Fibroblast of the conjunctiva (primary cell): ENCODE measurements around the gene RHBDL3.
"Not testable (repeated sequence)": the region's sequence is repeated elsewhere in the genome, so short reads cannot be mapped to it uniquely, and the experiment has no call there.

ENCODE experiments used
- DNase-seq: peaks from one replicate; pipeline ENCODE4 v3.0.0-alpha.2; 2010; ENCODE audit warnings: low read depth

Gene RHBDL3

DNA sequence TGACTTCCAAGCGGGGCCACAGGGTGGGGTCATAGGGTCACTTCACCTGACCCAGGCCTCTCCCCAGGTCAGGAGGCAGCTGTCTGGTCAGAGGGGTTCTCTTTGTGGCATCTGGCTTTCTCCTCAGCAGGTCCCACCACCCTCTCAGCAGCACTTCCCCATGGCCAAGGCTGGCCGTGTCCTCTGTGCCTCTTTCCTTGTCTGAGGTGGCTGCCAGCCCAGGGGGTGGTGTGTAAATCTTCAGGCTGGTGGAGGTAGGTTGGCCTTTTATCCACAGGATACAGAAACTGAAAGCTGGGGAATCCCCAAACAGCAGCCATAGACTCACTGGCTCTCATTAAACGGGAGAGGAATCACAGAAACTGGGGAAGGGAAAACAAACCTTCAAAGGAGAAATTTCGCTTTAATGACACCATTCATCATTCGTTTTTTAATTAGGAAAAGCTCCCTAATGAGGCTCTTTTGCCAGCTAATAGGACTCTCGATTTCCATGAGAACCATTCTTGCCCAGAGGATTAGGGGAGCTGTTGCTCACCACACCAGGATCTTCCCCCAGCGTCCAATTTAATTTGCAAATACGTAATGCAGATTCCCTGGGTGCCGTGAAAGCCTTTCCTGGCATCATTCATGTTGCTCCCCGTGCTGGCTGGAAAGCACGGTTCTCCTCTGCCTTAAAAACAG is 58.3 kb downstream of the RHBDL3 start:
- no peak for DNase-seq

DNA sequence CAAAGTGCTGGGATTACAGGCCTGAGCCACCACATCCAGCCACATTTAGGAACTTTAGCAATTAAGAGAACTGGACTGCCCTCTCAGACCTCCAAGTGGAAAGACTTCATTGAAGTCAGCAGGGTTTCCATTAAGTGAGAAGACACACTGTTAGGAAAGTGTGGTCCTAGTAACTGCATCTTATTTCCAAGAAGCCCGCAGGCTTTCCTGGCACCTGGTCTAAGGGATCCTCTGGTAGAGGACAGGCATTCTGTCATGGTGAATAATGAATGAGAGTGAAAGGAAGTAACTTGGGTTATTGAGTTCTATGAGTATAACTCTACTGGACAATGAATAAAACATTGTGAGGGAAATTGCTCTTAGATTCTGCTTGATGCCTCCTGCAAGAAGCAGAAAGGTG is 62.3 kb downstream of the RHBDL3 start:
- DNase-seq: no peak

DNA sequence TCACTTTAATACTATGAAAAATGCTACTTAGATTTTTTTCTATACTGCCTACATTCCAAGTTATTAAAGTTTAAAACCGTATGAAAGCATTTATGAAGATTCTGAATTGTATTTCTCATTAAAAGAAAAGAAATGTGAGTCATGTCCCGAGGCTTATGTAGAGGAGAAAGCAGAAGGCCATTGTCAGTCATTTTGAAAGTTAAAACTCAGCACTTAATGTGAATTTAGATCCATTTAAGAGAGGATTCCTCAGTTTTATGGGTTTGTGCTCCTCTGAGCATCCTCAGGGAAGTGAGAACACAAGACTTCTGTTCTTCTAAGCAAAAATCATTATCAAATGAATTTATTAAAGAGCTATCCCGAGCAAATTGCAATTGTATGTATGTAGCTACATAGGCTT is 64.5 kb downstream of the RHBDL3 start:
- DNase-seq: no peak

DNA sequence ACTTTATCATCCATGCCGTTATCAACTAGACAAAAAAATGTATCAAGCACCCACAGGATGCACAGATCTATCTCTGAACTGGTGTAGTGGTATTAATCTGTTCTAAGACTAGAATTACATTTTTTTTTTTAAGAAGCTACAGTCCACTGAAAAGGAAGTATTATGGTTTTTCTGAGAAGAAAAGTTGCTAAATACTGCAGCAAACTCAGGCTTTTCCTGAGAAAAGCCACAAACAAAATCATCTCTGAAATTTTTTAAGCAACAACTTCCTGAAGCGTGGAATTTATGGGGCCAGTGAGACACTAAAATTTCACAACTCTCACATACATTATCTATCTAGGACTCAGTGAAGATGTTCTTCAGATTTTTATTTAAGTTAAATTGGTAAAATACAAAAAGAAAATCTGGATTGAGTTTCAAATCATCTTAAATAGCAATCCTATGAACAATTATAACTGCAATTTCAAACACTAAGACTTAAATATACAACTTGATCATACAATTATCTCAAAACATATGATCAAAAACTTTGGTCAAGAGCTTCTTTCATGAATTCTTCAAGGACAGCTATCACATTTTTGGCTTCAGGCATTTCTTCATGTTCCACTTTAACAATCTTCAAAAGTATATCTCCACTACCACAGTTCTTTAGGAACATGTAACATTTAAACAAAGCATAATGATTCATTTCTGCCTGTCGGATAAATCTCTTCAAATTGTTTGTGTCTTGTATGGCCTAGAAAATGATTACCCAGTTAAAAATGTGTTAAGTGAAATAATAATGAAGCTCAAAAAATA is 65.8 kb downstream of the RHBDL3 start:
- DNase-seq: no peak

DNA sequence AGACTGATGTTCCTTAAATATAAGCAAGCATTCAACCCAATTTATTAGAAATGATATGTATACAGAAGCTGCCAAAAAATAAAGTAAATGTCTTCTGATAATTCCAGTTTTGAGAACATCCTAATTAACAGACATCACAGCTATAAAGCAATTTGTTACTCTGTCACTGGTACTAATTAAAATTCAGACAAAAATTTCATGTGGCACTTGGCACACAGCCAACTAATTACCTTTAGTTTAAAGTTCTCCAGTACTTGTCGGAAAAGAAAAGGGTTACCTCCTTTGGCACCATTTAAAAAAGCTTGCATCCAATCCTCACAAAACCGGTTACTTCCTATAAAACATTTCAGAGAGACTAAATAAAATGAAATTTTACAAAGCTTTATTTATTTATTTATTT is 67.6 kb downstream of the RHBDL3 start:
- DNase-seq: no peak

DNA sequence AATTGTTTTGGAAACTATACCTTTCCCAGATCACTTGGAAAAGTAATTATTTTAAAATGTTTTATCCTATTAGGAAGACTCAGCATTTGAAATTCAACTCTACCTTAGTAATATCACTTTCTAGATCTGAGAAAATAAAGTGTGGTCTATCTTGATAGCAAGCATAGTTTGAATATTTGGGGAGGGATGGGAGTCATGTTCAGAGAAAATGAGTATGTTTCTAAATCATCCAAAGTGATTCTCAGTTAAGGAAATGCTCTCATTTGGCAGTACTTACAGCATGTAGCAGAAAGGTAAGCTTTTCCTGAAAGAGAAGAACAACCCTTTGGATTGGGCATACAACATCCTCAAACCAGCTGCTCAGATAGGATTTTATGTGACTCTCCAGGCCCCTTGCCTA is 69.4 kb downstream of the RHBDL3 start:
- no peak for DNase-seq

DNA sequence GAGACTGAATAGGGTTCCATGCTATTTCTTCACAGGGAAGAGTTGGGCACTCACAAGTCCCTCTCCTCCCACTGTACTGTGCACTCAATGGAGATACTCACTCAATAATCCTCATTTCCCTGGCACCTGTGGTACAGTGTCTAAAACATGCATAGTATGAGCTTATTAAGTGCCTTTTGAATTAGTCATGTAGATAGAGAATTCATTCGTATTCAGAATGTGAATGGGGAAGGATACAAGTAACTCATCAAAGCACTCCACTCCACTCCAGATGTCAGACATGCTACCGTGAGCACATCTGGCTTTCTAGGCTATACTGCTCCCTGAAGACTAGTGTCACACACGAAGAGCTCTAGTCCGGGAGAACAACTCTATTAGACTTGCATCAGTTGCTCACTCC is 70.1 kb downstream of the RHBDL3 start:
- DNase-seq: no peak

DNA sequence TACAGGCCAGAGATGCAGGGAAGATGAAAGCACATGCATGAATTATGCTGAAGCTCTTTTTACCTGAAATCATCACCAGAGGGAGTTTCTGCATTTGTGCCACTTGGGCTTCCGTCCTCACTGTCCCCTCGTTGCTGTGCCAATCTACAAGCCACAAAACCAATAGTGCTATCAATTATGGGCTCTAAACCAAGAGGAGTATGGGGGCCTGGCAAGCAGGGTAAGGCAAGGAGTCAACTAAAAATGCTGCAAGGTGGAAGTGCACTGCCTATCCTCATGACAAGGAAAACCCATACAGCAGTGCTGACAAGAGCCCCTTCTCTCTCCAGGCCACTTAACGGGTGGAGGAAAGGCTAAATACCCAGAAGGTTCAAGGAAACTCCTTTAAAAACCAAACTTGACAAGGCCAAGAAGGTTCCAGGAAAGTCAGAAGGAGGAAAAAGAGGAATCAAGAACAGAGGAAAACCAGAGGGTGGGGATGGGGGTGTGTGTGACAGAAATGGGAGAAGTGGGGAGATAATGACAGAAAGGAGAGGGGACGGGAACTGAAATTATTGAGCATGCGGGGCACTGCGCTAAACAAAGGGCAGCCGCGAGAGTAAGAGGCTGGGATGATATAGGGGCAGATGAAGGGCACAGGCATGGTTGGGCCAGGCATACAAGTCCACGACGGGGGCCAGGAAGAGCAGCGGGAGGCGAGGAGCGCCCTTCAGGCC is 75.7 kb downstream of the RHBDL3 start:
- no peak for DNase-seq

DNA sequence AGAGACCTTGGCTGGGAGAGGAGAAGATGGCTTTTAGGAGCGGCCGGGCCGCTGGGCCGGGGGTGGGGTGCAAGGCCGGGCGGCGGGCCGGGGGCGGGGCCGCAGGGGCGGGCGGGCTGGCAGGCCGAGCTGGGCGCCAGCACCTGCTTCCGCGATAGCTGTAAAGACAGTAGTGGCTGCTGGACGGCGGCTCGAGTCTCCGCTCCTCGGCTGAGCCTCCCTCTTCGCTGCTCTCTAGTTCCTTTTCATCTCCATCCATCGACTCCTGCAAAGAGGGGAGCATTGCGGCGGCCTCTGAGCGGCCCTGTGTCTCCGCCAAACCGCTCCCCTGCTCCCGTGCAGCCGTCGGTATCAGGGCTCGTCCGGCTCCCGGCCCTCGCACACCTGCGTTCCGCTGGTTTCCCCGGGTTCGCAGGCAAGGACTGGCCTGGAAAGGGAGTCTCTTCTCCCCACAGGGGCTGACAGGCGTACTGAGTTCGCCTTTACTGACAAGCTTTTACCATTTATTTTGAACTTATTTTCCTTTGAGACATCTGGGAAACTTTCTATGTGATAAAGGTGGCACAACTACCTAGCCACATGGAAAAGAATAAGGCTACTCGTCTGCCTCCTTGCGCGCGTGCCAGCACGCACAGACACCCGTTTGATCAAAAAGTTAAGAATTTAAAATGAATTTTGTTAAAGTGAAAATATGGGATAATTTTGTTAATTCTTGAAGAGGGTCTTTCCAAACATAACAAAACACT is 76.4 kb downstream of the RHBDL3 start, which contains the start of gene C17orf75:
C17orf75 (minus strand) TSS at position 317 of the 746 bp plus-strand sequence; CDS start at position 283, 34 bp downstream.
- no peak for DNase-seq

DNA sequence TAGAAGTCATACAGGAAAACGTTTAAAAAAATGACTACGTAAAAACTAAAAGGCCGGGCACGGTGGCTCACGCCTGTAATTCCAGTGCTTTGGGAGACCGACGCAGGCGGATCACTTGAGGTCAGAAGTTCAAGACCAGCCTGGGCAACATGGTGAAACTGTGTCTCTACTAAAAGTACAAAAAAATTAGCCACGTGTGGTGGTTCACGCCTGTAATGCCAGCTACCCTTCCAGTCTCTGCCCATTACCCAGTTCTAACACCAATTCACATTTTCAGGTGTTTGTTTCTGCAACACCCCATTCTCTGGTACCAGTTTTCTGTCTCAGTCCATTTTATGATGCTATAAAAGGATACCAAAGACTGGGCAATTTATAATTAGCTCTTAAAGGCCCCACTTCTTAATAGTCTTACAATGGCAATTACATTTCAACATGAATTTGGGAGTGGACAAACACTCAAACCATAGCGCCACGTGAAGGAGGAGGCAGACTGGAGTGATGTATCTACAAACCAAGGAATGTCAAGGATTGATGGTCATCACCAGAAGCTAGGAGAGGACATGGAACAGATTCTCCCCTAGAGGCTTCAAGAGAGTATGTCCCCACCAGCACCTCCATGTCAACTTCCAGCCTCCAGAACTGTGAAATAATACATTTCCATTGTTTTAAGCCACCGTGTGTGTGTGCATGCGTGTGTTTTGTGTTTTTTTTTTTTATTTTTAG is 77.1 kb downstream of the RHBDL3 start:
- DNase-seq: no peak

DNA sequence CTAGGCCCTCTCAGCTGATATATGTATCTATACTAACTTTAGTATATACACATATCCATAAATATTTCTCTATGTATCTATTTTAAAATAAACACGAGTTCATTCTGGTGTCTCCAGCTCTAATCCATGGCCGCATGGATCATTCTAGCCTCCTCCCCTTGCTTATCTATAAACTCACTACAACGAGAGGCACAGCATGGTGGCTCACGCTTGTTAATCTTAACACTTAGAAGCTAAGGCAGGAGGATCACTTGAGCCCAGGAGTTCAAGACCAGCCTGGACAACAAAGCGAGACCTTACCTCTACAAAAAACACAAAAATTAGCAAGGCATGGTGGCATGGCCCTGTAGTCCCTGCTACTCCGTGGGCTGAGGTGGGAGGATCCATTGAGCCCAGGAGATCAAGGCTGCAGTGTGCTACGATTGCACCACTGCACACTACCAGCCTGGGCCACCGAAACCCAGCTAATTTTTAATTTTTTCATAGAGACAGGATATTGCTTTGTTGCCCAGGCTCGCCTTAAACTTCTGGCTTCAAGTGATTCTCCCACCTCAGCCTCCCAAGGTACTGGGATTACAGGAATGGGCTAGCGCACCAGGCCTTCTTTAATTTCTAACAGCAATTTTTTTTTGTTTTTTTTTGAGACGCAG is 80.4 kb downstream of the RHBDL3 start:
- DNase-seq: no peak

DNA sequence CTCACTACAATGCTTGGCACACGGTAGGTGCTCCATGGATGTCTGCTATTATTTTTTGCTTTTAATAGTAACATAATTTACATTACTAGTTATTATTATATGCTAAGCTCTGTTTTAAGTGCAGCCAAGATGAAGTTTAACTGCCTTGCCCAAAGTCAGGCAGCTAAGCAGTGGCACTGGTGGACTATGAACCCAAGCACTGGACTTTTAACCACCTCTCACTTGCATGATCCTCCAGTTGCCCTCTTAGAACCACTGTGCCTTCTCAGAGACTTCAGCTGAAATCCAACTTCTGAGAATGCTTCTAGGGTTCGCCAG is 82.8 kb downstream of the RHBDL3 start:
- DNase-seq: no peak

DNA sequence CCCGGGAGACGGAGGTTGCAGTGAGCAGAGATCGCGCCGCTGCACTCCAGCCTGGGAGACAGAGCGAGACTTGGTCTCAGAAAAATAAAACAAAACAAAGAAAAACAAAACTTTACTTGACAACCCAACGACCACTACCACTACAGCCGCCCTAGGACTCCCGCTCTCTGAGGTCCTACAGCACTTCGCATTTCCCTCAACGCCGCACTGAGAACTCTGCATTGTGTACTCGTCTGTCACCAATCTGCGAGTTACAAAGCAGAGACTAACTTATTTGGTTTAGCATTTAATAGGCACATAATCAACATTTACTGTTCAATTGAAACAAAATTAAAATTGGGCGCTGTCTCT is 83.8 kb downstream of the RHBDL3 start:
- DNase-seq: no peak

DNA sequence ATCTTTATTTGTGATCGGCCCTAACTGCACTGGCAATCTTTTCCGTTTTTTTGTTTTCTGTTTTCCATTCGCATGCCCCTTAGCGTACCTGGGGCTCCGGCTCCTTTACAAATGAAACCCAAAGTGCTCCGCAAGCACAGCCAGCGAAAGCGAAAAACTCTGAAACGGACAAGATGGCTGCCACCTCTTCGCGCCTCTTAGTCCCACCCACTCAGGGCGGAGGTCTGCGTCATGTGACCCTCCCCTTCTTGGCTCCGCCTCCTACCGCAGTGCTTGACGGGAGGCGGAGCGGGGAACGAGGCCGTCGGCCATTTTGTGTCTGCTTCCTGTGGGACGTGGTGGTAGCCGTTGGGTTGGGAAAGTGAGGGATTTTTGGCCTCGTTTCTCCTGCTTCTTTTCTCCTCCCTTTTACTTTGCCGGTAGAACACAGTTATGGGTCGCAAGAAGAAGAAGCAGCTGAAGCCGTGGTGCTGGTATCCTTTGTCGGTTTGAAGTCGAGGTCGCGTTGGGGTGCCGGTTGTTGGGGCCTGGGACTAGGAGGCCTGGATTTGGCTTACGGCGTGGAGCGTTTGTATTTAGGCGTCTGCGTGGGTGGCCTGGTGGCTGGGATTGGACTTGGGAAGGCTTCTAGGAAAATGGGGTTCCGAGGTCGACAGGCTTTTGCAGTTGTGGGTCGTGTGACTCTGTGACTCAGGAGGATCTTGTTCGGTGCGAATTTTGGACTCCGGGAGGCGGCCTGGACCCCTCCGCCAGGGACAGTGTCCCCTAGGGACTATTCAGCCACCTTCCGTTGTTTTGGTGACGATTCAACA is 84.4 kb downstream of the RHBDL3 start, which contains the start of gene ZNF207:
ZNF207 (plus strand) TSS at position 304 of the 812 bp plus-strand sequence; CDS start at position 433, 129 bp downstream.
- DNase-seq: peak; percentile 94

DNA sequence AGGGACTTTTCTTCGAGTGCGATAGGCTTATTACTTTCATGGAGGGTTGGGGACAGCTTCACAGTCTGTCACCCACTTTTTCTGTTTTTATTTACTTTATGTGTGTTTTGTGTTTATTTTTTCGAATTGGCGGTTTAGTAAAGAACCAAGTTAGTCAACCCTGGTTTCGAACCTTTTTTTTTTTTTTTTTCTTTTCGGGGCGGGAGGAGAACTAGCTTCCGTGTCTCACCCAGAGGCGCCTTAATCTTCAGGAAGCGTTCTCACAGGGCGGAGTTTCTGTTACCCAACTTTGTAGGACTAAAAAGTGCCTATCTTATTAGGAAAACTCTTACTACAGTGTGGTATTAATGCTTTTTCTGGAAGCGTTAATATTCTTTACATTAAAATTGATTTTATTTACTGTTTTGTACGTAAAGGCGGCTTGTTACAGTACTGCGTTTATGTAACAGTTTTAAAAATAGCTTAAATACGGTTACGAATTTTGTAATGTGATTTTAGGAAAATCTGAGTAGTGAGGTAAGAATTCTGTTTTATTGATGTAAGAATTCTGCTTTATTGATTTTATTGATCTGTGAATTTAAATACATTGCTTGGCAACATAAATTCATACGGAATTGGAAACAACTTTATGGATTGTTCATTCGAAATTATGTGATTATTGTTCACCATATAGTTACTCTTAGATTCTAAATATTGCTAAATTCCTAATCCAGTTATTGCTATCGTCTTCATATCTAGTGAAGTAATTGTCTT is 85.2 kb downstream of the RHBDL3 start:
- DNase-seq: peak; percentile 43

DNA sequence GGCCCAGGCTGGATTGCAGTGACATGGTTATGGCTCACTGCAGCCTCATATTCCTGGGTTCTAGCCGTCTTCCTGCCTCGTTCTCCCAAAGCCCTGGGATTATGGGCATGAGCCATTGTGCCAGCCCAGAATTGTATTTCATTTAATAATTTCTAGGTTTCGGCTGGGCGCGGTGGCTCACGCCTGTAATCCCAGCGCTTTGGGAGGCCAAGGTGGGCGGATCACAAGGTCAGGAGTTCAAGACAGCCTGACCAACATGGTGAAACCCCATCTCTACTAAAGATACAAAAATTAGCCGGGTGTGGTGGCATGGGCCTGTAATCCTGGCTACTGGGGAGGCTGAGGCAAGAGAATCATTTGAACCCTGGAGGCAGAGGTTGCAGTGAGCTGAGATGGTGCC is 87.1 kb downstream of the RHBDL3 start:
- not testable (repeated sequence) for DNase-seq

DNA sequence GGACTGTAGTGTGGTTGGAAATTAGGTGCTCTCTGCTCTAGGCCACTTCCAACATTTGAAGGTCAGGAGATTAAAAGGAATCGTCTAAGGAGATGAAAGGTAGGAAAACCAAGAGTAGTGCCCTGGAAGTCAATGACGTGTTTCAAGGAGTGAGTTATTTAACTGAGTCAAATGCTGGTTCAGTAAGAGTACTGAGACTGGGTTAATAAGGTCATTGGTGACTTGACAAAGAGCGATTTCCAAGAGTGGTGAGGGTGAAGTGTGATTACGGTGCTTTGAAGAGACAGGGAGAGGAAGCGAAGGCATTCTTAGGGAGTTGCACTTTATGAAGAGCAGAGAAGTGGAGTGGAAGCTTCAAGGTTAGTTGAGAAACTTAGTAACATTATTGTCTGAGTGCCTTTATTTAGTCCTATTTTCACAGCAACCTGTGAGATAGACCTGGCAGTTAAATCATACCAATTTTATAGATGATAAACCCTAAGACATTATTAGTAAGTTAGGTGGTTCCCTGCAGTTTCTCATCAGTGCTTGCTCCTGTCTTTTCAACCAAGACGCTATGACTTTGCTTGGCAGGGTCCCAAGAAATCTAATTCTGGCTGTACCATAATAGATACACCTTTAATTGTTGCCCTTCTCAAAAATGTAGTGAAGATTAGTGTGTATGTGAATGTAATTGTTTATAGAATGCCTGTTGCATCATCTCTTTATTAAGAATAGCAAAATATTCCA is 90.2 kb downstream of the RHBDL3 start:
- DNase-seq: no peak

DNA sequence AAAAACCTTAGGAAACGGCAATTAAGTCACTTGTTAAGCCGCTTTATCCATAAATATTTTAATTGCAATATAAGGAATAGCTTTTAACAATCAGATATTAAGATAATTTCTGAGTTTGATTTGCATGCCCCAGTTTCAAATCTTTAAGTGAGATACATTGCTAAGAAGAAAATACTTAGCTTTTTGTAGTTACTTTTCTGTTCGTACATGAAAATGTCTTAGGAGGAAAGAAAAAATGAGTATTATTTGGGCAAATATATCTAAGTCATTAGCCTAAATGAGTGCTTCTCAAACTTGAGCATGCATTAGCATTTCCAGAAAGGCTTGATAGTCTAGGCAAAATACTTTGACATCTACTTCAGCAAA is 90.7 kb downstream of the RHBDL3 start:
- no peak for DNase-seq

DNA sequence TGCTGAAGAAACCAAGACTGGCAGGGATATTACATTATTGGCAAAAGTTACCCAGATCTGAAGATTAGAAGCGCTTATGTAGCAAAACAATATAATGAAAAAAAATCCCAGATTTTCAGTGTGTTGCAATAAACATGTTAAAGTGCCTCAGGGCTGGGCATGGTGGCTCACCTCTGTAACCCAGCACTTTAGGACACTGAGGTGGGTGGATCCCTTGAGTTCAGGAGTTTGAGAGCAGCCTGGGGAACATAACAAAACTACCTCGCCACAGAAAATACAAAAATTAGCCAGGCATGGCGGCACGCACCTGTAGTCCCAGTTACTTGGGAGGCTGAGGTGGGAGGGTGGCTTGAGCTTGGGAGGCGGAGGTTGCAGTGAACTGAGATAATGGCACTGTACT is 91.1 kb downstream of the RHBDL3 start:
- no peak for DNase-seq
